ENCODE results near the gene KCNMA1. TPM values are rescaled to one million over a fixed set of nuclear protein-coding genes. Genes with fewer than 3 reads are reported as not detected.
A peak's percentile ranks its signal among the peaks of the same experiment; 100 is the strongest.

KCNMA1 gene
- total RNA-seq, 1 experiment from 2014 or later, result 20.7 TPM

DNA sequence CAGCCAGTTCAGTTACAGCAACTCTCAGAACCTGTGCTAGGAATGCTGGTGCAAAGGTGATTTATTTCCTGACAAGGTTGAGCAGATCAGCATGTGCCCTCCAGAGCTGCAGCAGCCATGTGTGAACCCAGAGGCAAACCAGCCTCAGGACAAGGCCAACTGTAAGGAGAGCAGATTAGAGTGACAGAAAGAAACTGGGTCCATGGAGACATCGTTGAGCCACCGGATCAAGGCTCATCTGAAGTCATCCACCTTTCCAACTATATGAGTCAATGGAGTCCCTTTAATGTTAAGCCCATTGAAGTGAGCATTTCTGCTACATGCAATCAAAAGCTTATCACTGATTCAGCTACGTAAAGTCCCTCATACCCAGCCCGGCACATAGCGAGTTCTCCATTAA lies 26.4 kb downstream of the KCNMA1 start:
- H3K9me3 ChIP-seq, result no peaks in the 10 kb centered on the region
- intact Hi-C loops (cut with micrococcal nuclease; ENCODE audit: unreplicated experiment), result no loop called here
- TF ChIP-seq, protein P1, sequence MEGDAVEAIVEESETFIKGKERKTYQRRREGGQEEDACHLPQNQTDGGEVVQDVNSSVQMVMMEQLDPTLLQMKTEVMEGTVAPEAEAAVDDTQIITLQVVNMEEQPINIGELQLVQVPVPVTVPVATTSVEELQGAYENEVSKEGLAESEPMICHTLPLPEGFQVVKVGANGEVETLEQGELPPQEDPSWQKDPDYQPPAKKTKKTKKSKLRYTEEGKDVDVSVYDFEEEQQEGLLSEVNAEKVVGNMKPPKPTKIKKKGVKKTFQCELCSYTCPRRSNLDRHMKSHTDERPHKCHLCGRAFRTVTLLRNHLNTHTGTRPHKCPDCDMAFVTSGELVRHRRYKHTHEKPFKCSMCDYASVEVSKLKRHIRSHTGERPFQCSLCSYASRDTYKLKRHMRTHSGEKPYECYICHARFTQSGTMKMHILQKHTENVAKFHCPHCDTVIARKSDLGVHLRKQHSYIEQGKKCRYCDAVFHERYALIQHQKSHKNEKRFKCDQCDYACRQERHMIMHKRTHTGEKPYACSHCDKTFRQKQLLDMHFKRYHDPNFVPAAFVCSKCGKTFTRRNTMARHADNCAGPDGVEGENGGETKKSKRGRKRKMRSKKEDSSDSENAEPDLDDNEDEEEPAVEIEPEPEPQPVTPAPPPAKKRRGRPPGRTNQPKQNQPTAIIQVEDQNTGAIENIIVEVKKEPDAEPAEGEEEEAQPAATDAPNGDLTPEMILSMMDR (IDR thresholded peaks at IDR 0.05; ENCODE audit: insufficient read depth in 1 of 2, low read depth in 1 of 2, low read length in 1 of 2, severe bottlenecking in 1 of 2, unreplicated experiment in 1 of 2), result no peak
- no TSS peak for BruUV-seq (replicated peaks)
- H3K36me3 ChIP-seq (ENCODE audit: control insufficient read depth, insufficient read depth, low read length), result no peaks in the 10 kb centered on the region
- Mint-ChIP-seq H3K27ac (ENCODE audit: unreplicated experiment) (peak overlapping the region; percentile 18), H3K9me3 (ENCODE audit: unreplicated experiment) (no peaks in the 10 kb centered on the region), H3K4me3 (ENCODE audit: unreplicated experiment) (no peak overlapping the region), H3K4me1 (ENCODE audit: low read depth, unreplicated experiment) (peaks cover 37% of the 10 kb centered on the region), H3K36me3 (ENCODE audit: insufficient read depth, unreplicated experiment) (no peaks in the 10 kb centered on the region), H3K27me3 (ENCODE audit: insufficient read depth, unreplicated experiment) (no peaks in the 10 kb centered on the region)
- H3K27me3 ChIP-seq (replicated peaks; ENCODE audit: control insufficient read depth, insufficient read depth, low read length), result no peaks in the 10 kb centered on the region
- CTCF ChIA-PET, result interaction anchor here (1.2 kb wide), 1 partner anchor 437 kb away, joined by 3 read pairs; no protein-coding TSS in a partner anchor
- POLR2A ChIA-PET, result no interaction called here
- H3K4me1 ChIP-seq, result peaks cover 33% of the 10 kb centered on the region
- H3K4me3 ChIP-seq (ENCODE audit: low read depth, low read length), result no peak overlapping the region
- DNase-seq, result no peak

DNA sequence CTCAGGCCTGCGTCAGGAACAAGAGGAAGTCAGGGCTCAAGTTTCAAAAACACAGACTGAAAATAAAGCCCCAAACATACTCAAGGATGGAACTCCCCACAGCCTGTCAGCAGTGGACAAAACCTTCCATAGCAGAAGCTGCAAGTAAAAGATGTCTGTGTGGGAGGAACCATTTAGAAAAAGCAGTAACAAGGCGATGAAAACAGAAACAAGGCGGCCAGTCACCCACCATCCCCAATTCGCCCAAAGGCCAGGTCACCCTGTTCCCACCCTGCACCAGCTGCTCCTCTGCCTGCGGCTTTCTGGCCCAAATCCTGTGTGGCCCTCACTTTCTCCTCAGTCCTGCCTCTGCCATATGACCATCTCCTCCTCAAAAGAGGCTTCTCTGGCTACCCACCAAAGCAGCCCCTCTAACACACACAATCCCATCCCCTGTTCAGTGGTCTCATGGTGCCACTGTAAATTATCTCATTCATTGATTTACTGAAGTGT lies 27.8 kb downstream of the KCNMA1 start:
- CTCF ChIA-PET, result no interaction called here
- TF ChIP-seq, protein P1 (IDR thresholded peaks at IDR 0.05; ENCODE audit: insufficient read depth in 1 of 2, low read depth in 1 of 2, low read length in 1 of 2, severe bottlenecking in 1 of 2, unreplicated experiment in 1 of 2), result no peak
- POLR2A ChIA-PET, result no interaction called here
- Mint-ChIP-seq H3K36me3 (ENCODE audit: insufficient read depth, unreplicated experiment) (no peaks in the 10 kb centered on the region), H3K4me1 (ENCODE audit: low read depth, unreplicated experiment) (peaks cover 37% of the 10 kb centered on the region), H3K4me3 (ENCODE audit: unreplicated experiment) (no peak overlapping the region), H3K9me3 (ENCODE audit: unreplicated experiment) (no peaks in the 10 kb centered on the region), H3K27me3 (ENCODE audit: insufficient read depth, unreplicated experiment) (no peaks in the 10 kb centered on the region), H3K27ac (ENCODE audit: unreplicated experiment) (no peak overlapping the region)
- Histone ChIP-seq H3K36me3 (ENCODE audit: control insufficient read depth, insufficient read depth, low read length) (no peaks in the 10 kb centered on the region), H3K4me1 (peaks cover 37% of the 10 kb centered on the region), H3K27me3 (replicated peaks; ENCODE audit: control insufficient read depth, insufficient read depth, low read length) (no peaks in the 10 kb centered on the region), H3K4me3 (ENCODE audit: low read depth, low read length) (no peak overlapping the region), H3K9me3 (no peaks in the 10 kb centered on the region)
- no TSS peak for BruUV-seq (replicated peaks)
- intact Hi-C loops (cut with micrococcal nuclease; ENCODE audit: unreplicated experiment), result loop anchor here (5.0 kb wide), 1 partner anchor 123 kb away; no protein-coding TSS in a partner anchor
- no peak for DNase-seq

DNA sequence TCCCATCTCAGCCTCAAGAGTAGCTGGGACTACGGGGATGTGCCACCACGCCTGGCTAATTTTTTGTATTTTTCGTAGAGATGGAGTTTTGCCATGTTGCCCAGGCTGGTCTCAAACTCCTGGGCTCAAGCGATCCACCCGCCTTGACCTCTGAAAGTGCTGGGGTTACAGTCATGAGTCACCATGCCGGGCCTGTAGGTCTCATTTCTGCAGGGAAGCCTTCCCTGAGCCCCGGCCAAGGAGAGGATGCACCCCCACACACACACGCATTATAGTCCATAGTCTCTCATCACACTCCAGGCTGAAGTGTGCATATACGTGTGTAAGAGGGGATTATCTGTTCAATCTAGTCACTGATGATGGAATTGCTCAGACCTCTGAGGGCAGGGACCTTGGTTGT lies 29.3 kb downstream of the KCNMA1 start:
- Histone ChIP-seq H3K9me3 (no peaks in the 10 kb centered on the region), H3K36me3 (ENCODE audit: control insufficient read depth, insufficient read depth, low read length) (no peaks in the 10 kb centered on the region), H3K27me3 (replicated peaks; ENCODE audit: control insufficient read depth, insufficient read depth, low read length) (no peaks in the 10 kb centered on the region), H3K4me1 (peaks cover 36% of the 10 kb centered on the region), H3K4me3 (ENCODE audit: low read depth, low read length) (no peak overlapping the region)
- POLR2A ChIA-PET, result no interaction called here
- Mint-ChIP-seq H3K27ac (ENCODE audit: unreplicated experiment) (no peak overlapping the region), H3K9me3 (ENCODE audit: unreplicated experiment) (no peaks in the 10 kb centered on the region), H3K36me3 (ENCODE audit: insufficient read depth, unreplicated experiment) (no peaks in the 10 kb centered on the region), H3K4me1 (ENCODE audit: low read depth, unreplicated experiment) (peaks cover 31% of the 10 kb centered on the region), H3K4me3 (ENCODE audit: unreplicated experiment) (no peak overlapping the region), H3K27me3 (ENCODE audit: insufficient read depth, unreplicated experiment) (no peaks in the 10 kb centered on the region)
- TF ChIP-seq, protein P1 (IDR thresholded peaks at IDR 0.05; ENCODE audit: insufficient read depth in 1 of 2, low read depth in 1 of 2, low read length in 1 of 2, severe bottlenecking in 1 of 2, unreplicated experiment in 1 of 2), result no peak
- CTCF ChIA-PET, result no interaction called here
- intact Hi-C loops (cut with micrococcal nuclease; ENCODE audit: unreplicated experiment), result loop anchor here (5.0 kb wide), 1 partner anchor 121 kb away; no protein-coding TSS in a partner anchor
- no peak for DNase-seq
- no TSS peak for BruUV-seq (replicated peaks)
